Jurkat, Clone E6-1 (cell line): ENCODE measurements around the gene DAB2.

Source experiments
- DNase-seq: peaks from one replicate; pipeline ENCODE4 v3.0.0-alpha.2; 2011; ENCODE audit warnings: low read depth, low spot score
- H3K4me3 ChIP-seq: 2 replicates; pipeline ENCODE4 v1.5.1; 2011; ENCODE audit warnings: mild to moderate bottlenecking, low read length, control low read depth, moderate library complexity

The DAB2 gene

GRCh38 chr5:39399135-39400036, 25.4 kb downstream of the DAB2 start:
- DNase-seq = no peak
- H3K4me3 ChIP-seq = no peak overlapping the region

GRCh38 chr5:39396843-39397242, 27.9 kb downstream of the DAB2 start:
- no peak for DNase-seq
- no peak overlapping the region for H3K4me3 ChIP-seq

GRCh38 chr5:39395521-39395920, 29.3 kb downstream of the DAB2 start:
- DNase-seq = no peak
- no peak overlapping the region for H3K4me3 ChIP-seq

GRCh38 chr5:39394946-39395345, 29.8 kb downstream of the DAB2 start:
- no peak overlapping the region for H3K4me3 ChIP-seq
- no peak for DNase-seq

GRCh38 chr5:39390945-39391344, 33.8 kb downstream of the DAB2 start:
- no peak overlapping the region for H3K4me3 ChIP-seq

GRCh38 chr5:39387293-39387692, 37.5 kb downstream of the DAB2 start:
- H3K4me3 ChIP-seq = no peak overlapping the region
- DNase-seq = no peak

More at GRCh38 chr5:39390945-39391344, 33.8 kb downstream of the DAB2 start:
- DNase-seq = no peak

- H3K4me3 ChIP-seq = no peak overlapping the region
- no peak for DNase-seq
Measured at GRCh38 chr5:39384271-39384670, 40.5 kb downstream of the DAB2 start.

GRCh38 chr5:39381376-39381775, 43.4 kb downstream of the DAB2 start:
- no peak for DNase-seq
- H3K4me3 ChIP-seq = no peak overlapping the region

- no peak overlapping the region for H3K4me3 ChIP-seq
- DNase-seq = no peak
Measured at GRCh38 chr5:39379693-39380092, 45.1 kb downstream of the DAB2 start.

GRCh38 chr5:39377613-39378012, 47.2 kb downstream of the DAB2 start:
- no peak overlapping the region for H3K4me3 ChIP-seq
- no peak for DNase-seq

GRCh38 chr5:39376293-39376714, 48.5 kb downstream of the DAB2 start:
- peak; percentile 74 for DNase-seq
- H3K4me3 ChIP-seq = no peak overlapping the region

GRCh38 chr5:39373791-39374190, 51.0 kb downstream of the DAB2 start:
- DNase-seq = no peak
- no peak overlapping the region for H3K4me3 ChIP-seq

- peak overlapping the region; percentile 37 for H3K4me3 ChIP-seq
- DNase-seq = peak; percentile 84
Measured at GRCh38 chr5:39371367-39371635, 53.5 kb downstream of the DAB2 start.

GRCh38 chr5:39370555-39371366, 54.0 kb downstream of the DAB2 start:
- peak; percentile 94 for DNase-seq
- H3K4me3 ChIP-seq = peak overlapping the region; percentile 37

GRCh38 chr5:39369123-39369815, 55.5 kb downstream of the DAB2 start:
- no peak overlapping the region for H3K4me3 ChIP-seq
- DNase-seq = no peak

GRCh38 chr5:39368116-39368515, 56.7 kb downstream of the DAB2 start:
- no peak overlapping the region for H3K4me3 ChIP-seq
- no peak for DNase-seq

- no peak for DNase-seq
- H3K4me3 ChIP-seq = no peak overlapping the region
Measured at GRCh38 chr5:39367711-39368110, 57.1 kb downstream of the DAB2 start.

GRCh38 chr5:39364367-39364766, 60.4 kb downstream of the DAB2 start, which contains the start of gene C9:
Gene C9 (minus strand): TSS chr5:39364495. CDS start chr5:39364464, 31 bp downstream.
- H3K4me3 ChIP-seq = no peak within 1 kb of the TSS
- DNase-seq = no peak

- no peak for DNase-seq
- no peak overlapping the region for H3K4me3 ChIP-seq
Measured at GRCh38 chr5:39363217-39363616, 61.6 kb downstream of the DAB2 start.

- no peak for DNase-seq
- no peak overlapping the region for H3K4me3 ChIP-seq
Measured at GRCh38 chr5:39362646-39363045, 62.1 kb downstream of the DAB2 start.
